ENCODE results near the gene SOX13.

The SOX13 gene

GRCh38 chr1:204072931-204073836 lies at the start of gene SOX13:
Gene SOX13 (plus strand): TSS chr1:204073115. CDS start chr1:204112916, 39,801 bp downstream.
- peak; percentile 10 for TF ChIP-seq CTCF (conservative IDR thresholded peaks at IDR 0.05; ENCODE audit: low read depth, low read length)
- peak within 1 kb of the TSS; percentile 81 for H3K4me3 ChIP-seq (ENCODE audit: low read length)
- DNase-seq (ENCODE audit: low read depth) = peak; percentile 47

- DNase-seq (ENCODE audit: low read depth) = no peak
- no peak for TF ChIP-seq CTCF (conservative IDR thresholded peaks at IDR 0.05; ENCODE audit: low read depth, low read length)
- no peak overlapping the region for H3K4me3 ChIP-seq (ENCODE audit: low read length)
Observed at GRCh38 chr1:204025917-204026707, 46.8 kb upstream of the SOX13 start.

- H3K4me3 ChIP-seq (ENCODE audit: low read length) = no peak overlapping the region
- TF ChIP-seq CTCF (conservative IDR thresholded peaks at IDR 0.05; ENCODE audit: low read depth, low read length) = no peak
- DNase-seq (ENCODE audit: low read depth) = no peak
Observed at GRCh38 chr1:204027446-204027845, 45.5 kb upstream of the SOX13 start.

DNA sequence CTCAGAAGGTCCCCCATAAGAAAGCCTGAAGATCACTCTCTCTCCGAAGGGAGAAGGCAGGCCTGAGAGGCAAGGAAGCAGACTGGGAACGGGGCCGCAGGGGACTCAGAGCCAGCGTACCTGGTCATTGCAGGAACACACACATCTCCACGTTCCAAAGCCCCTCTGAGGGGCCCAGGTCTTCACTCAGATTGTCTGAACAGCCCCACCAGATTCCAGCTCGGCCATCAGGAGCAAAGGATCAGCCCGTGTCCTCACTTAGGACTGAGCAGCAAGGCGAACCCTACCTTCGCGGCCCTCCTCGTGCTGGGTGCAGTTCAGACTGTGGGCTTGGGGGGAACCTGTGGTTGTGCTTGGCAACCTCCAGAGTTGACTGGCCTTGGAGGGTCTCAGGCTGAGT lies 43.9 kb upstream of the SOX13 start:
- no peak for TF ChIP-seq CTCF (conservative IDR thresholded peaks at IDR 0.05; ENCODE audit: low read depth, low read length)
- DNase-seq (ENCODE audit: low read depth) = no peak
- H3K4me3 ChIP-seq (ENCODE audit: low read length) = no peak overlapping the region

DNA sequence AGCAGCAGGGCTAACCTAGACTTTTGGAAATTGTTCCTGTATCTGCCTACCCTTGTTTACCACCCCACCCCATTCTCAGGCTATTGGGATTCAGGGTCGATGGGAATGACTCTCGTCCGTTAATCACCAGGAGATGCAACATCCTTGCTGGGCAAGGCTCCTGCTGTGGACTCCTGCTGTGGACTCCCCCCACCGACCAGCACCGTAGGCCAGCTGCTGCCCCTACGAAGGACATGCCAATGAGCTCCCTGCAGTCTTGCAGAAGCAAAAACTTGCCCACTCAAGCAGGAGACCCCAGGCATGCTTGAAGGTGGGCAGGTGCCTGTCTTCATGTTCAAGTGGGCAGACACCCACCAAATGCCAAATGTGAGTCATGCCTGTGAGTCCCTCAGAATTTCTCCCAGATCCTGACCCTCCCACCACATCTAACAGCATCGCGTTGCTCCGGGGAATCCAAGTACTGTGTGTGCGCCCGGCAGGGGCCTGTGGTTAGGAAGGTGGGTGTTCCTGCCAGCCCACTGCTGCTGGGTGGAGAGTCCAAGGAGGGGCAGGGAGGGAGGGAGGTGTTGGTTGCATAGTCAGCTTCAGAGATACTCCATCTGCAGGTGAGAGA lies 41.7 kb upstream of the SOX13 start:
- no peak for DNase-seq (ENCODE audit: low read depth)
- no peak overlapping the region for H3K4me3 ChIP-seq (ENCODE audit: low read length)
- TF ChIP-seq CTCF (conservative IDR thresholded peaks at IDR 0.05; ENCODE audit: low read depth, low read length) = no peak

- DNase-seq (ENCODE audit: low read depth) = no peak
- TF ChIP-seq CTCF (conservative IDR thresholded peaks at IDR 0.05; ENCODE audit: low read depth, low read length) = no peak
- no peak overlapping the region for H3K4me3 ChIP-seq (ENCODE audit: low read length)
Observed at GRCh38 chr1:204032642-204033235, 40.2 kb upstream of the SOX13 start.
